Activated CD4-positive, alpha-beta memory T cell treated with anti-CD3 and anti-CD28 coated beads, Interleukin-2, amount 10 ng/mL, durations not matched to agents 7 days and 5 days (primary cell): ENCODE results near the gene GMCL1. TPM values are rescaled to one million over a fixed set of nuclear protein-coding genes. Genes with fewer than 3 reads are reported as not detected.

Experiments
- CTCF ChIA-PET: fragments of 350-600 bp; sonication (Branson Sonifier 250); formaldehyde crosslinking; loops from one replicate; lab custom pipeline; 2021; ENCODE audit warnings: antibody characterized with exemption, inconsistent platforms; lab: Charles Lee
- POLR2A ChIA-PET: fragments of 350-600 bp; sonication (Branson Sonifier 250); formaldehyde crosslinking; loops from one replicate; lab custom pipeline; 2021; ENCODE audit warnings: antibody characterized with exemption; lab: Charles Lee
- DNase-seq: peaks from one replicate; pipeline ENCODE4 v3.0.0-alpha.2; 2020
- H3K27ac Mint-ChIP-seq: one replicate; pipeline ENCODE4 v1.8.0; 2021; ENCODE audit warnings: mild to moderate bottlenecking, mixed read lengths
- H3K27me3 Mint-ChIP-seq: one replicate; pipeline ENCODE4 v1.8.0; 2021; ENCODE audit warnings: mixed read lengths
- H3K36me3 Mint-ChIP-seq: one replicate; pipeline ENCODE4 v1.8.0; 2021; ENCODE audit warnings: low read depth, mixed read lengths
- H3K4me1 Mint-ChIP-seq: one replicate; pipeline ENCODE4 v1.8.0; 2021; ENCODE audit warnings: mixed read lengths
- H3K4me3 Mint-ChIP-seq: one replicate; pipeline ENCODE4 v1.8.0; 2021; ENCODE audit warnings: mild to moderate bottlenecking, mixed read lengths
- H3K9me3 Mint-ChIP-seq: one replicate; pipeline ENCODE4 v1.8.0; 2021; ENCODE audit warnings: mixed read lengths
- total RNA-seq, 2 experiments: library from RNA; stranded (reverse); gene quantifications; one replicate each; pipeline ENCODE4 v1.2.3, GENCODE V29; 2021

Gene GMCL1
- total RNA-seq, 2 experiments from 2014 or later = 30.1 to 34.8 TPM

- peaks cover 46% of the 10 kb centered on the region for H3K36me3 Mint-ChIP-seq
- no peak for DNase-seq
- H3K9me3 Mint-ChIP-seq = no peaks in the 10 kb centered on the region
- H3K4me1 Mint-ChIP-seq = peaks cover 41% of the 10 kb centered on the region
- ChIA-PET POLR2A (interaction anchor here (7.3 to 9.4 kb wide), 3 partner anchors 126 to 227 kb away, joined by 96 to 228 read pairs (median 218); no protein-coding TSS in a partner anchor), CTCF (interaction anchor here (1.2 to 8.5 kb wide), 2 partner anchors 156 to 375 kb away, joined by 3 to 251 read pairs; partner anchors contain the start of gene SNRPG)
- H3K27ac Mint-ChIP-seq = no peak overlapping the region
- H3K27me3 Mint-ChIP-seq = no peaks in the 10 kb centered on the region
- H3K4me3 Mint-ChIP-seq = peak overlapping the region; percentile 11
Observed at GRCh38 chr2:69917852-69918251, 88.4 kb downstream of the GMCL1 start.

- peaks cover 42% of the 10 kb centered on the region for H3K4me1 Mint-ChIP-seq
- no peaks in the 10 kb centered on the region for H3K27me3 Mint-ChIP-seq
- no peak for DNase-seq
- H3K4me3 Mint-ChIP-seq = no peak overlapping the region
- no peak overlapping the region for H3K27ac Mint-ChIP-seq
- no peaks in the 10 kb centered on the region for H3K9me3 Mint-ChIP-seq
- H3K36me3 Mint-ChIP-seq = peaks cover 52% of the 10 kb centered on the region
- ChIA-PET POLR2A (interaction anchor here (7.3 kb wide), 1 partner anchor 125 kb away, joined by 96 read pairs; no protein-coding TSS in a partner anchor), CTCF (interaction anchor here (1.2 to 8.5 kb wide), 2 partner anchors 155 to 375 kb away, joined by 3 to 251 read pairs; partner anchors contain the start of gene SNRPG)
Observed at GRCh38 chr2:69918401-69918800, 88.9 kb downstream of the GMCL1 start.

GRCh38 chr2:69923116-69923515, 93.7 kb downstream of the GMCL1 start:
- Mint-ChIP-seq H3K4me1 (peaks cover 29% of the 10 kb centered on the region), H3K4me3 (no peak overlapping the region), H3K36me3 (peaks cover 67% of the 10 kb centered on the region), H3K27ac (no peak overlapping the region), H3K27me3 (no peaks in the 10 kb centered on the region), H3K9me3 (no peaks in the 10 kb centered on the region)
- no peak for DNase-seq
- ChIA-PET CTCF (interaction anchor here (0.6 to 1.2 kb wide), 4 partner anchors 9 to 323 kb away, joined by 3 read pairs; no protein-coding TSS in a partner anchor), POLR2A (interaction anchor here (0.8 to 1.7 kb wide), 5 partner anchors 9 to 162 kb away, joined by 3 to 6 read pairs (median 3); partner anchors contain the start of gene MXD1)

- H3K4me1 Mint-ChIP-seq = peaks cover 36% of the 10 kb centered on the region
- H3K4me3 Mint-ChIP-seq = no peak overlapping the region
- no peaks in the 10 kb centered on the region for H3K9me3 Mint-ChIP-seq
- ChIA-PET CTCF (no interaction called here), POLR2A (no interaction called here)
- no peaks in the 10 kb centered on the region for H3K27me3 Mint-ChIP-seq
- DNase-seq = no peak
- no peak overlapping the region for H3K27ac Mint-ChIP-seq
- peaks cover 70% of the 10 kb centered on the region for H3K36me3 Mint-ChIP-seq
Observed at GRCh38 chr2:69926849-69927515, 97.5 kb downstream of the GMCL1 start.

Other genes starting within 250 kb of the GMCL1 start
- gene AAK1, start 185.9 kb upstream of the GMCL1 start, total RNA-seq = 100 to 1,000 TPM; 115 to 121 TPM
- 10 to 100 TPM; 86.9 to 90.4 TPM for gene ANXA4, start 87.5 kb upstream of the GMCL1 start, total RNA-seq
- gene SNRNP27, start 64.3 kb downstream of the GMCL1 start, total RNA-seq = 10 to 100 TPM; 59.3 to 63.3 TPM
- gene MXD1, start 85.4 kb downstream of the GMCL1 start, total RNA-seq = 10 to 100 TPM; 40.8 to 47.5 TPM
- under 1 TPM; 0.98 TPM for gene ASPRV1, start 132.0 kb downstream of the GMCL1 start, total RNA-seq